ENCODE results near the gene SYNGR1.

SYNGR1 gene

DNA sequence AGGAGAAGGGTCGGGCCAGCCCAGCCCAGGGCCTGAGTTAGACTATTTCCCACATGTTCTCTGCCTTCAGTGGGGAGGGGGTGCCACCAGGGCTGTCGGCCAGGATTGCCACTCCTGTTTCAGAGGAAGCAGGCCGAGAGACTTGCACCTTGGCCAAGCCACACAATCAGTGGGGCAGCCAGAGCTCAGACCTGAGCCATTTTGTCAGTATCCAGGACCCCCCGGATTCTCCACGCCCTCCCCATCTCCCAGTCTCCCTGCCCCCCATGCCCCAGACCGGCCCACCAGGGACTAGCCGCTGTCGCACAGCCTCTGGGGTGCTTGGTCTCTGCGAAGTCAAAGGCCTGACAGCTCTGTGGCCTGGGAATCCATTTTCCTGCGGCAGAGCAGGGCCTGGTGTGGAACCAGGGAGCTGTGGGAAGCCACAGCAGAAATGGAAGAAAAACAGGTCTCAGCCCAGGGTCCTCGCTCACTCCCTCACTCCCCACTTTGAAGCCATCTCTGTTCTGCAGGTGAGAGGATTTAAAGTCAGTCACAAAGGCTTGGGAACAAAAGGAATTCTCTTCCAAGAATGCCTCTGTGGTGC lies 81.5 kb downstream of the SYNGR1 start:
- DNase-seq (ENCODE audit: low spot score), result no peak

DNA sequence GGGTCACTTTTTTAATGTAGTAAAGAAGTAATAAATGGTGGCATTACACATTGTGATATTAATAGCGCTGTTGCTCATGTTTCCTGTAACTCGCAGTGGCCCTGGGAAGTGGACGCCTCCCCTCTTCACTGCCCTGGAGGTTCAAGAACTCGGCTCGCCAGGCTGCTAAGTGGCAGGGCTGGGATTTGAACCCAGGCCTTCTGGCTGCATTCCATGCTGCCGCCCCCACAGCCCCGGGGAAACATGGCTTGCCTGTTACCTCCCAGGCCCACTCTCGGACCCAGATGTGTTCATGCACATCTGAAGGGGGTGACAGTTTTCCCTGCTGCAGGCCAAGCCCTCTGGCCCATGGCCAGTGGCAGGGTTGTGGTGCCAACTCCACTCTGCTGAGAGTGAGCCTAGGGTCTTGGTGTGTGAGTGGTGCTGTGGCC lies 82.0 kb downstream of the SYNGR1 start:
- DNase-seq (ENCODE audit: low spot score), result no peak

DNA sequence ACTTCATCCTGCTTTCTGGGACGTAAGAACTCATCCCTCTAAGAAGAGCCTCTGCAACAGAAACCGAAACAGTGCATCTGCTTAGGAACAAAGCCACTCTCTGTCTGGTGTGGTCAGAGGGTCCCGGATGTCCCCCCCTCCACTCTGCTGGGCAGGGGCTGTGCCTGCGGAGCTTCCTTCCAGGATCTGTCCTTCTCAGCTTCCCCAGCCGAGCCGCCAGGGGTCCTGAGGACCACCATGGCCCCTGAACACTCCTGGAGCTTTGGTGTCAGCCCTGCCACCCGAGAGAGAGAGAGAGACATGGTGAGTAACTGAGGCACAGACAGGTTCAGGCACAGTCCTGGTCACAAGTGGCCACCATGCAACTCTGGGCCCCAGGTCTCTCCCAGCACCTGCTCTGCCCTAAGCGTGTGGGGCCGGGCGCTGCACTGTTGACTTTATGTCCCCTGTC lies 82.6 kb downstream of the SYNGR1 start:
- no peak for DNase-seq (ENCODE audit: low spot score)

DNA sequence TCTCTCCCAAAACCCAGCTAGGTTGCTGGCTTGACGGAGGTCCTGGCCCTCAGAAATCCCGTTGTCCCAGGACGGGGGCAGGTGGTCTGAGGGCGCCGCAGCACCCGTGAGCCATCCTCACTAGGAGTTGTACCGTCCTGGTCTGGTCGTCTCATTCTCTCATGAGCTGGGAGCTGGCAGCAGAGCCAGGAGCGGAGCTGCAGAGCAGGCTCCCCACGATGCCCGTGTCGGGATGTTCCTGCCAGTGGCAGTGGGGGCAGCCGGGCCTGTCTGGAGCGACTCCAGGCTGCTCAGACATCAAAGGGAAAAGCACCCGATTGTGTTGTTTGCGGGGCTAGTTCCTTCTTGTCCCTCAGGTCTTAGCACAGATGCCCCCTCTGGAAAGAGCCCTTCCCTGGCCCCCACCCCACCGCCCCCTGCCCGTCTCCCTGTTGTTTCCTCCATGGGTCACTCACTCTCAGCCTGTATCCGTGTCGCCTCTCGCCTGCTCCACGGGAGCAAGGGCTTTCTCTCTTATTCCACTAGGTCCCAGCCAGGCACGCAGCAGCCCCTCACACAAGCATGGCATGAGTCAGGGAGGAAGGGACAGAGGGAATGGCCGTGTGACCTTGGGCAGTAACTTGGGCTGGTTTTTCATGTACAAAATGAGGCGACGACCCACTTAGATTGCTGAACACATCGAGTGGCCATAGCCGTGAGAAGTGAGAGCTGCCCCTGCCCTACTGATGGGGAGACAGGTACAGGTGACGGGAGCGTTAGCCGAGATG lies 83.9 kb downstream of the SYNGR1 start:
- DNase-seq (ENCODE audit: low spot score), result no peak

DNA sequence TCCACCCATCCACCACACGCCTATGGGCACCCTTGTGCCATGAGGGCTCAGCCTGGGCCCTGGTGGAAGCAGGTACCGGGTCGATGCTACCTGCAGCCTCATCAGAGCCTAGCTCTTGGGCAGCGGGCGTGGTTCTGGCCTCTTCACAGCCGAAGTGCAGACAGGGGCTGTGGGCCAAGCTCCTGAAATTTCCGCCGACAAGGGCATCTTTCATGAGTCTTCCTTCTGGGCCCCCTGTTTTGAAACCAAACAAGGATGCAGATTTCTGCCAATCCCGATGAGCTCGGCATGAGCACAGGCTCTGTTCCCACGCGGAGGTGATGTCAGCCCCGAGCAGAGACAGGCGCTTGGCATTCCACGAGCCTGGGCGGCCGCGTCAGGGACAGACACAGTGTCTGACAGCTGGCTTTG lies 84.5 kb downstream of the SYNGR1 start:
- DNase-seq (ENCODE audit: low spot score), result no peak

DNA sequence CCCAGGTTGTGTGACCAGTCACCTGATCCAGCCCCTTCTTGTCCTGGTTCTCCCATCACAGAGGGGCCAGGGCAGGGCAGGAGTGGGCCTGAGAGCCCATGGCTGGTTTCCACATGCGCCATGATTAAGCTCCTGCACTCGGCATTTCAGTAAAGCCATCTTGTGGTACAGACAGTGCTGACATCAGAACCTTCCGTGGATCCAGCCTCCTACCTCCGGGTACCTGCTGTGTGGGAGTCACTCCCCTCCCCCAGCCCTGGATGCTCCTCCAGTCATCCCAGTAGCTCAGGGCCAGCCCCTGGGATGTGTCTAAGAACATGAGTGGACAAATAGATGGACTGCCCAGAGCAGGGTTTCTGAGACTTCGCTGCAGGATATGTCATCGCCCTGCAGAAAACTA lies 84.9 kb downstream of the SYNGR1 start:
- DNase-seq (ENCODE audit: low spot score), result no peak

All from hematopoietic multipotent progenitor cell treated with erythropoietin and hydrocortisone succinate and interleukin-3 and kit ligand, for 15 days (in vitro differentiated cells).